ENCODE data around the gene TP63.

DNA sequence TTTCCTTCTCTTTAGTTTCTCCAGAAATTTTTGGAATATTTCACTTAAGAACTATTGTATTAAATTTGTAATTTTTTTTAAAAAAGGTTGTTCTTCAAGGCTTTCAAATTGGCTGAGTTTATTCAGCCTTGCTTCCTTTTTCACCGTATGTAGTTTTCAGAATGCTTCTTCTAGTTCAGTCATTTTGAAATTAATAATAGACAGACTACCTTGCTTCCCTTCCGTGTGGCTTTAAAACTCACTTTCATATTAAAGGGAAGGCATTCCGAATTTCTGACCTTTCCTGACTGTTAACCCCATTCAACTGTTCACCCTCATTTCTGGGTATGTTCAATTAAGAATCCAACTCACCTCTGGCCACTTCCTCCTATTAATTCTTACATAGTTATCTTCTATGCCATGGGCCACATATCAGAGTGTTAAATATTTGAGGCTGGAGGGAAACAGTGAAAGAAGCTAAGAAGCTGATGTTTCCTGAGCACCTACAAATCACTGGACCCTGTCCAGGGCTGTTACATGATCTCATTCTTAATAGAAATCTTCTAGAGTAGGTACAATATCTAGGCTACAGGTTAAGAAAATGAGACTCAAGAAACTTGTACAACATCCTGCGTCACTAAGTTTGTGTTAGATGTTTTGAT lies 252.0 kb downstream of the TP63 start:
- TF ChIP-seq POLR2A (IDR thresholded peaks at IDR 0.05), result no peak
- TF ChIP-seq, protein P1, sequence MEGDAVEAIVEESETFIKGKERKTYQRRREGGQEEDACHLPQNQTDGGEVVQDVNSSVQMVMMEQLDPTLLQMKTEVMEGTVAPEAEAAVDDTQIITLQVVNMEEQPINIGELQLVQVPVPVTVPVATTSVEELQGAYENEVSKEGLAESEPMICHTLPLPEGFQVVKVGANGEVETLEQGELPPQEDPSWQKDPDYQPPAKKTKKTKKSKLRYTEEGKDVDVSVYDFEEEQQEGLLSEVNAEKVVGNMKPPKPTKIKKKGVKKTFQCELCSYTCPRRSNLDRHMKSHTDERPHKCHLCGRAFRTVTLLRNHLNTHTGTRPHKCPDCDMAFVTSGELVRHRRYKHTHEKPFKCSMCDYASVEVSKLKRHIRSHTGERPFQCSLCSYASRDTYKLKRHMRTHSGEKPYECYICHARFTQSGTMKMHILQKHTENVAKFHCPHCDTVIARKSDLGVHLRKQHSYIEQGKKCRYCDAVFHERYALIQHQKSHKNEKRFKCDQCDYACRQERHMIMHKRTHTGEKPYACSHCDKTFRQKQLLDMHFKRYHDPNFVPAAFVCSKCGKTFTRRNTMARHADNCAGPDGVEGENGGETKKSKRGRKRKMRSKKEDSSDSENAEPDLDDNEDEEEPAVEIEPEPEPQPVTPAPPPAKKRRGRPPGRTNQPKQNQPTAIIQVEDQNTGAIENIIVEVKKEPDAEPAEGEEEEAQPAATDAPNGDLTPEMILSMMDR (IDR thresholded peaks at IDR 0.05), result no peak
